Measurements from ENCODE around the gene BLOC1S6.

DNA sequence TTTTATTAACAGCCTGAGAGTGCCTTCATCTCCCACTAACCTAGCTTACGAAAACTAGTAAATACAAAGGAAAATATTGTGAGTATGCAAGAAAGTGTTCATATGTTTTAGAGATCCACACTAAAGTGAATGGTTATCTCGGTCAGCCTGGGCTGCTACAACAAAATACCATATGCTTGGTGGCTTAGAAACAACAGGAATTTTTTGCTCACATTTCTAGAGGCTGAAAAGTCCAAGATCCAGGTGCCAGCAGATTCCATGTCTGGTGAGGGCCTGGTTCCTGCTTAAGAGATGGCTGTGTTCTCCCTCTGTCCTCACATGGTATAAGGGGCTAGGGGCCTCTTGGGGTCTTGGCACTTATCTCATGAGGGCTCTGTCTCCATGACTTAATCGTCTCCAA lies 44.1 kb upstream of the BLOC1S6 start:
- TF ChIP-seq YY1 (IDR thresholded peaks at IDR 0.05) (no peak), CTCF (IDR thresholded peaks at IDR 0.05; ENCODE audit: low read depth, low read length, missing input control) (no peak), ATF3 (IDR thresholded peaks at IDR 0.05) (no peak)
